GM13977 (cell line): Measurements from ENCODE around the gene MMD2.

Experiments
- DNase-seq: peaks from one replicate; pipeline ENCODE4 v3.0.0; 2012; ENCODE audit warnings: low spot score
- CTCF ChIP-seq: IDR thresholded peaks from 2 replicates; pipeline ENCODE4 v1.5.1; 2012; ENCODE audit warnings: mild to moderate bottlenecking, control low read depth; ENCODE audit not compliant: insufficient read depth; ENCODE audit errors: extremely low read depth, missing control alignments
- in situ Hi-C: fragments of 300-500 bp; cut with MboI; formaldehyde crosslinking; loops from one replicate; pipeline ENCODE4 v1.12.0; 2022; ENCODE audit warnings: low sequenced_read_pairs, low pct_unique_long_range_greater_than_20kb, mixed read lengths, inconsistent platforms; ENCODE audit not compliant: unreplicated experiment

Gene MMD2

GRCh38 chr7:4965295-4966022, 6.5 kb upstream of the MMD2 start:
- in situ Hi-C loops, result no loop called here
- no peak for DNase-seq
- no peak for TF ChIP-seq CTCF

- no peak for TF ChIP-seq CTCF
- in situ Hi-C loops, result no loop called here
- no peak for DNase-seq
These were observed 5.5 kb upstream of the MMD2 start for GRCh38 chr7:4964506-4964905.

DNA sequence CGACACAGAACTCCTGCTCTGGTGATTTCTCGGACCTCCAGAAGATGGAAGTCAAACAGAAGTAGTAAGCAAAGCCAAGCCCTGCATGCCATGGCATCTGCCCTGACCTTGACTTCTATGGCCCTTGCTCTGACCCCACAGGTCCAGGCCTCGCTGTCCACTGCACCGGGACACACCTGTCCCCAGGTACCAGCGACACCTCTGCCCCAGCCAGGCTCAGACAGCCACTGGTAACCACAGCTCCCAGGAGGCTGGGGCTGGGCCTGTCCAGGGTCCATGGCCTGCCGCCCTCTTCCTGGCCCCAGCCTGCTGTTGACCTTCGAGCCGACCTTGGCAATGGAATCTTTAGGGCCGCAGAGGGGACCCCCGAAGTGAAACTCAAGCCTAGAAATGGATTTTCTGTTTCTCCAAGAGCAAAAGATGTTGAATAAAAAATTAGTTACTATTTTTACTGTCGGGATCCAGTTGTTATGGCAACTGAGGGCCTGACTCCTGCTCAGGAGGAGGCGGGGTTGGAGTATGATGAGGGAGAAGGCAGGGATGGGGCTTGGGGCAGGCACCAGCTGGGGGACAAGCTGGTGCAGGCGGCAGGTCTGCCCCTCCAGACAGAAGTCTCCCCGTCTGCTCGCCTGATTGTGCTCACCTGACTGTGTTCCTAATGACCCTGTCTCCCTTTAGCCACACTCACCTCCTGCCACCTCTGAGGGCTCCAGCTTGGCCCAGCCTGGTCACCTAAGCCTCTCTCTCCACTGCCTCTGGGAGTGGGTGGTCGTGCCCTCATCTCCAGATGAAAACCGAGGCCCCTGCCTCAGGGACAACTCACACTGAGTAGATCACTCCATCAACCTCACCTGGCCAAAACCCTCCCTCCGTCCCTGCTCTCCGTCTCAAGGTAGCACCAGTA, 4.1 kb upstream of the MMD2 start:
- no peak for TF ChIP-seq CTCF
- DNase-seq, result no peak
- in situ Hi-C loops, result no loop called here

- no peak for TF ChIP-seq CTCF
- in situ Hi-C loops, result no loop called here
- peak; percentile 40 for DNase-seq
These were observed 1.4 kb upstream of the MMD2 start for GRCh38 chr7:4960363-4960762.

DNA sequence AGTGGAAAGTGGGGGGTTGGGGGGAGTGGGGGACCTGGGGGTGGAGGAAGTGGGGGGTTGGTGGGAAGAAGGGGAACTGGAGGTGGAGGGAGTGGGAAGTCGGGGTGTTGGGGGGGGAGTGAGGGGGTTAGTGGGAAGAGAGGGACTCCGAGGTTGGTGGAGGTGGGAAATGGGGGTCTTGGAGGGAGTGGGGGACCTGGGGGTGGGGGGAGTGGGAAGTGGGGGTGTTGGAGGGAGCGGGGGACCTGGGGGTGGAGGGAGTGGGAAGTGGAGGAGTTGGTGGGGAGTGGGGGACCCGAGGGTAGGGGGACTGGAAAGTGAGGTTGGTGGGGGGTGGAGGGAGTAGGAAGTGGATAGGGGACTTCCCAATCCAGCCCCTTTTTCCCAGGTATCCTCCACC, 906 bp upstream of the MMD2 start:
- no peak for TF ChIP-seq CTCF
- in situ Hi-C loops, result no loop called here
- no peak for DNase-seq

GRCh38 chr7:4959306-4959705, 319 bp upstream of the MMD2 start:
- in situ Hi-C loops, result no loop called here
- no peak for TF ChIP-seq CTCF
- DNase-seq, result no peak
